ENCODE data around the gene BCL2.

DNA sequence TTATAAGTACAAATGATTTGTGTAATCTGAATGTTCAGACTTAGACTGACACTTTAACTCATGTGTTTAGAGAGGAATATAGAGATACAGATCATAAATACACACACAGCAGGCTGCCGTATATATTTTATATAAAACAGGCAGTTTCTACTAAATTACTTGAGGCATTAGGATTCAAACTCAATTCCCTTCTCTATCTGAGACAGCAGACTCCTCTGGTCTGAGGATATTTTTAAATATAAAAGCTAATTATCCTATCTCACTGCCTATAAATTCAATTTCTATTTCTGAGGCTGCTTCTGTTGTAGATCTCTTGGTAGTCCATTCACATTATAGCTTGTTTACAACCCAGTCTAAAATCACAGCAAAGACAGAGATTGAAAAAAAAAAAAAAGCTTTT, 46.9 kb downstream of the BCL2 start:
- TF ChIP-seq, protein P1, sequence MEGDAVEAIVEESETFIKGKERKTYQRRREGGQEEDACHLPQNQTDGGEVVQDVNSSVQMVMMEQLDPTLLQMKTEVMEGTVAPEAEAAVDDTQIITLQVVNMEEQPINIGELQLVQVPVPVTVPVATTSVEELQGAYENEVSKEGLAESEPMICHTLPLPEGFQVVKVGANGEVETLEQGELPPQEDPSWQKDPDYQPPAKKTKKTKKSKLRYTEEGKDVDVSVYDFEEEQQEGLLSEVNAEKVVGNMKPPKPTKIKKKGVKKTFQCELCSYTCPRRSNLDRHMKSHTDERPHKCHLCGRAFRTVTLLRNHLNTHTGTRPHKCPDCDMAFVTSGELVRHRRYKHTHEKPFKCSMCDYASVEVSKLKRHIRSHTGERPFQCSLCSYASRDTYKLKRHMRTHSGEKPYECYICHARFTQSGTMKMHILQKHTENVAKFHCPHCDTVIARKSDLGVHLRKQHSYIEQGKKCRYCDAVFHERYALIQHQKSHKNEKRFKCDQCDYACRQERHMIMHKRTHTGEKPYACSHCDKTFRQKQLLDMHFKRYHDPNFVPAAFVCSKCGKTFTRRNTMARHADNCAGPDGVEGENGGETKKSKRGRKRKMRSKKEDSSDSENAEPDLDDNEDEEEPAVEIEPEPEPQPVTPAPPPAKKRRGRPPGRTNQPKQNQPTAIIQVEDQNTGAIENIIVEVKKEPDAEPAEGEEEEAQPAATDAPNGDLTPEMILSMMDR (conservative IDR thresholded peaks at IDR 0.05; ENCODE audit: low read depth, low read length) = no peak
- no peak for TF ChIP-seq EZH2 (IDR thresholded peaks at IDR 0.05; ENCODE audit: low read length, unreplicated experiment)
